ENCODE data around the gene KIF13A.

- no peak for TF ChIP-seq YY1 (IDR thresholded peaks at IDR 0.05; ENCODE audit: low read depth, low read length)
- TF ChIP-seq CEBPB (IDR thresholded peaks at IDR 0.05; ENCODE audit: borderline replicate concordance in 1 of 2, low read depth in 2 of 2, low read length in 2 of 2), result no peak
- TF ChIP-seq EZH2 (IDR thresholded peaks at IDR 0.05; ENCODE audit: borderline replicate concordance, control insufficient read depth, low read depth, low read length), result no peak
- no peak for TF ChIP-seq TCF7 (IDR thresholded peaks at IDR 0.05; ENCODE audit: borderline replicate concordance)
- no peak for TF ChIP-seq EP300 (IDR thresholded peaks at IDR 0.05; ENCODE audit: borderline replicate concordance in 1 of 2, control insufficient read depth in 1 of 2, low read depth in 2 of 2, low read length in 2 of 2)
- TF ChIP-seq HDAC2 (IDR thresholded peaks at IDR 0.05), result no peak
- no peak for TF ChIP-seq POLR2AphosphoS5 (IDR thresholded peaks at IDR 0.05; ENCODE audit: low read length)
- no peak for TF ChIP-seq EGR1 (IDR thresholded peaks at IDR 0.05; ENCODE audit: borderline replicate concordance in 1 of 2, low read depth in 2 of 2, low read length in 2 of 2)
- TF ChIP-seq BCL3 (IDR thresholded peaks at IDR 0.05; ENCODE audit: borderline replicate concordance, insufficient read depth, low read depth, low read length, poor library complexity, severe bottlenecking), result no peak
- no peak for TF ChIP-seq CHD4 (IDR thresholded peaks at IDR 0.05)
Observed at GRCh38 chr6:17714879-17715851, 272.3 kb downstream of the KIF13A start.

Data from GM12878 (cell line).